GM11168 (cell line): ENCODE data around the gene MTHFS.

Experiments used
- in situ Hi-C: fragments of 300-500 bp; cut with MboI; formaldehyde crosslinking; loops from one replicate; pipeline ENCODE4 v1.12.0; 2022; ENCODE audit warnings: low sequenced_read_pairs; ENCODE audit not compliant: unreplicated experiment

Gene MTHFS

GRCh38 chr15:79881668-79882067, 15.1 kb downstream of the MTHFS start:
- in situ Hi-C loops = no loop called here

- in situ Hi-C loops = no loop called here
Measured at GRCh38 chr15:79881254-79881653, 15.6 kb downstream of the MTHFS start.

GRCh38 chr15:79878078-79878705, 18.6 kb downstream of the MTHFS start:
- in situ Hi-C loops = no loop called here

GRCh38 chr15:79875213-79875612, 21.6 kb downstream of the MTHFS start:
- in situ Hi-C loops = no loop called here

- in situ Hi-C loops = no loop called here
Measured at GRCh38 chr15:79874242-79874641, 22.6 kb downstream of the MTHFS start.

- in situ Hi-C loops = no loop called here
Measured at GRCh38 chr15:79872358-79873017, 24.3 kb downstream of the MTHFS start.

- in situ Hi-C loops = no loop called here
Measured at GRCh38 chr15:79868554-79868953, 28.3 kb downstream of the MTHFS start.

GRCh38 chr15:79863886-79864285, 32.9 kb downstream of the MTHFS start:
- in situ Hi-C loops = no loop called here

- in situ Hi-C loops = no loop called here
Measured at GRCh38 chr15:79862191-79862590, 34.6 kb downstream of the MTHFS start.

- in situ Hi-C loops = no loop called here
Measured at GRCh38 chr15:79860661-79861060, 36.2 kb downstream of the MTHFS start.

GRCh38 chr15:79858469-79858868, 38.3 kb downstream of the MTHFS start:
- in situ Hi-C loops = no loop called here

- in situ Hi-C loops = no loop called here
Measured at GRCh38 chr15:79853492-79854328, 43.1 kb downstream of the MTHFS start.

GRCh38 chr15:79849789-79850188, 47.0 kb downstream of the MTHFS start:
- in situ Hi-C loops = no loop called here

- in situ Hi-C loops = no loop called here
Measured at GRCh38 chr15:79846539-79846938, 50.3 kb downstream of the MTHFS start.

GRCh38 chr15:79844221-79844620, 52.6 kb downstream of the MTHFS start:
- in situ Hi-C loops = no loop called here

GRCh38 chr15:79837846-79838245, 59.0 kb downstream of the MTHFS start:
- in situ Hi-C loops = no loop called here

GRCh38 chr15:79834495-79834894, 62.3 kb downstream of the MTHFS start:
- in situ Hi-C loops = no loop called here

GRCh38 chr15:79832367-79833120, 64.3 kb downstream of the MTHFS start:
- in situ Hi-C loops = no loop called here

GRCh38 chr15:79831604-79832003, 65.2 kb downstream of the MTHFS start:
- in situ Hi-C loops = no loop called here

GRCh38 chr15:79829950-79830349, 66.9 kb downstream of the MTHFS start:
- in situ Hi-C loops = no loop called here

- in situ Hi-C loops = no loop called here
Measured at GRCh38 chr15:79828447-79828846, 68.4 kb downstream of the MTHFS start.
